Putamen (tissue), 1 donor: Measurements from ENCODE around the gene GSTA5.
"Not testable (repeated sequence)": the region's sequence is repeated elsewhere in the genome, so short reads cannot be mapped to it uniquely, and the experiment has no call there.

Experiments used
- DNase-seq: peaks from one replicate; pipeline ENCODE4 v3.0.0-alpha.2; 2016; ENCODE audit warnings: low spot score

Gene GSTA5

GRCh38 chr6:52787917-52788316, 52.7 kb downstream of the GSTA5 start:
- DNase-seq, result no peak

- no peak for DNase-seq
Observed at GRCh38 chr6:52786249-52786956, 54.2 kb downstream of the GSTA5 start.

GRCh38 chr6:52782696-52783274, 57.8 kb downstream of the GSTA5 start:
- DNase-seq, result not testable (repeated sequence)

- not testable (repeated sequence) for DNase-seq
Observed at GRCh38 chr6:52782209-52782608, 58.4 kb downstream of the GSTA5 start.
